ENCODE data around the gene BFAR.

The BFAR gene

GRCh38 chr16:14616280-14616679, 16.5 kb upstream of the BFAR start:
- DNase-seq, result no peak
- Histone ChIP-seq H3K27ac (no peak overlapping the region), H3K27me3 (replicated peaks) (no peaks in the 10 kb centered on the region), H3K4me3 (ENCODE audit: low read depth, low read length) (no peak overlapping the region), H3K36me3 (replicated peaks) (peaks cover 23% of the 10 kb centered on the region)
- in situ Hi-C loops (cut with HindIII; ENCODE audit: low pct_ligation_motif_present, low sequenced_read_pairs), result no loop called here
- TF ChIP-seq, protein P1, sequence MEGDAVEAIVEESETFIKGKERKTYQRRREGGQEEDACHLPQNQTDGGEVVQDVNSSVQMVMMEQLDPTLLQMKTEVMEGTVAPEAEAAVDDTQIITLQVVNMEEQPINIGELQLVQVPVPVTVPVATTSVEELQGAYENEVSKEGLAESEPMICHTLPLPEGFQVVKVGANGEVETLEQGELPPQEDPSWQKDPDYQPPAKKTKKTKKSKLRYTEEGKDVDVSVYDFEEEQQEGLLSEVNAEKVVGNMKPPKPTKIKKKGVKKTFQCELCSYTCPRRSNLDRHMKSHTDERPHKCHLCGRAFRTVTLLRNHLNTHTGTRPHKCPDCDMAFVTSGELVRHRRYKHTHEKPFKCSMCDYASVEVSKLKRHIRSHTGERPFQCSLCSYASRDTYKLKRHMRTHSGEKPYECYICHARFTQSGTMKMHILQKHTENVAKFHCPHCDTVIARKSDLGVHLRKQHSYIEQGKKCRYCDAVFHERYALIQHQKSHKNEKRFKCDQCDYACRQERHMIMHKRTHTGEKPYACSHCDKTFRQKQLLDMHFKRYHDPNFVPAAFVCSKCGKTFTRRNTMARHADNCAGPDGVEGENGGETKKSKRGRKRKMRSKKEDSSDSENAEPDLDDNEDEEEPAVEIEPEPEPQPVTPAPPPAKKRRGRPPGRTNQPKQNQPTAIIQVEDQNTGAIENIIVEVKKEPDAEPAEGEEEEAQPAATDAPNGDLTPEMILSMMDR (IDR thresholded peaks at IDR 0.05; ENCODE audit: low read depth, low read length, missing control alignments), result no peak

DNA sequence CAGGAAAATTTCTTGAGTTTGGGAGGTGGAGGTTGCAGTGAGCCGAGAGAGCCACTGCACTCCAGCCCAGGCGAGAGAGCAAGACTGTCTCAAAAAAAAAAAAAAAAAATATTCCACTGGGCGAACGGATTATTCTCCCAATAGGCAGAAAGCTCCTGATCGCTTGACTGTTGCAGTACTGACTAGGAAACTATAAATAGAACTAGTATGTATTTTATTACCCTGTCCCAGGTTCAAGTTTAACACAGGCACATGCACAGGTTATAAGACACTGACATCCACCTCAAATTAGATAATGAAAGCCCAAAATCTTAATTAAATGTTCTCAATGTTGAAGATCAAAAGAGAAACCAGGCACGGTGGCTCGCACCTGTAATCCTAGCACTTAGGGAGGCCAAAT, 14.2 kb upstream of the BFAR start:
- TF ChIP-seq, protein P1 (IDR thresholded peaks at IDR 0.05; ENCODE audit: low read depth, low read length, missing control alignments), result no peak
- H3K27ac ChIP-seq, result no peak overlapping the region
- H3K27me3 ChIP-seq (replicated peaks), result no peaks in the 10 kb centered on the region
- no peak for DNase-seq
- H3K36me3 ChIP-seq (replicated peaks), result peaks cover 15% of the 10 kb centered on the region
- in situ Hi-C loops (cut with HindIII; ENCODE audit: low pct_ligation_motif_present, low sequenced_read_pairs), result no loop called here
- H3K4me3 ChIP-seq (ENCODE audit: low read depth, low read length), result no peak overlapping the region

DNA sequence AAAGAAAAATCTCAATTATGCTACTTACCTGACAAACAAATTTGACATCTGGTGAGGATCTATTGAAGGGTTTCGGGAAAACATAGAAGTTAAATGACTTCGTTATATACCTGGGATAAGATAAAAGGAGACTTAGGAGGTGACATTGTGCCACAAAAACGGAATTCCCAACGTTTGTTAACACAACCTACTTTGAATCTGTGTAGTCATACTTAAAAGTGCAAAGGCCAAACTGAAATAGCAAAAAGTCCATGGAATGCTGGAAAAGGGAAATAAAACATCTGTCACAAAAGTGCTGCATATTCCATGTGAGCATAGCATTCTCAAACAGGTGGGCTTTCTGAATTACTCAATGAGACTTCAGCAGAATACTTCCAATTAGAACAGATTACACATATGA, 5.7 kb upstream of the BFAR start:
- Histone ChIP-seq H3K4me3 (ENCODE audit: low read depth, low read length) (no peak overlapping the region), H3K36me3 (replicated peaks) (peaks cover 9% of the 10 kb centered on the region), H3K27me3 (replicated peaks) (no peaks in the 10 kb centered on the region), H3K27ac (no peak overlapping the region)
- TF ChIP-seq, protein P1 (IDR thresholded peaks at IDR 0.05; ENCODE audit: low read depth, low read length, missing control alignments), result no peak
- DNase-seq, result no peak
- in situ Hi-C loops (cut with HindIII; ENCODE audit: low pct_ligation_motif_present, low sequenced_read_pairs), result no loop called here

DNA sequence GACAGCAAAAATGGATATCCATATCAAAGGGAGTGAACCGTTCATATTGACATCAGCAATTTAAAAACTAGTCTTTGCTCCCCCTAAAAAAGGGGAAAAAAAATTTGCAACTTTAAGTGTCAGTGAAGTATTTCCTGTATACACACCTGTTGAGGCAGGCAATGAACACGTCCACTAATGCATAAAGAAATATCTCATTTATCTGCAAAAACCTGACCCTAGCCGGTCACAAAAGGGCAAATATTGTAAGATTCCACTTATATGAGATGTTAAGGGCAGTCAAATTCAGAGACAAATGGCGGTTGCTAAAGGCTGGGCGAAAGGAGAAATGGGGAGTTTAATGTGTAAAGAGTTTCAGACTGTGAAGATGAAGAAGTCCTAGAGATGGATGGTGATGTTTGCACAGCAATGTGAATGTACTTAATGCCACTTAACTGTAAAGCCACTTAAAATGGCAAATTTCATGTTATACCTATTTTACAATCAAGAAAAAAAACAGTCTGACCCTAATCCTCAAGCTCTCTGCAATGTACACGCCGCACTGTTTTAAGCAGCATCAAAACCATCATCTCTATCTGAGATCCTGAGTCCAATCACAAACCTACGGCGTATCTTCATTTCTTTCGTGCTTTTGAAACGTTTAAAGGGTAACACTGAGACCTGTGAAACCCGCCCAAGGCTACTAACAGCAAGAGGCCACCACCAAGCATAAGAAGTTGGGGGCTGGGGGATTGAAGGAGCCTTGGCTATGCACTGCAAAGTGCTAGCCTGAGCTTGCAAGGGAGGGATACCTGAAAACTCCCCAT, 3.7 kb upstream of the BFAR start:
- TF ChIP-seq, protein P1 (IDR thresholded peaks at IDR 0.05; ENCODE audit: low read depth, low read length, missing control alignments), result no peak
- in situ Hi-C loops (cut with HindIII; ENCODE audit: low pct_ligation_motif_present, low sequenced_read_pairs), result no loop called here
- no peak for DNase-seq

GRCh38 chr16:14629612-14629918, 3.2 kb upstream of the BFAR start:
- in situ Hi-C loops (cut with HindIII; ENCODE audit: low pct_ligation_motif_present, low sequenced_read_pairs), result no loop called here
- peak overlapping the region; percentile 95 for H3K4me3 ChIP-seq (ENCODE audit: low read depth, low read length)
- TF ChIP-seq, protein P1 (IDR thresholded peaks at IDR 0.05; ENCODE audit: low read depth, low read length, missing control alignments), result no peak
- no peak for DNase-seq
- H3K36me3 ChIP-seq (replicated peaks), result peaks cover 9% of the 10 kb centered on the region
- no peaks in the 10 kb centered on the region for H3K27me3 ChIP-seq (replicated peaks)
- H3K27ac ChIP-seq, result peak overlapping the region; percentile 81

More for the DNA sequence above, 3.7 kb upstream of the BFAR start:
- Histone ChIP-seq H3K27me3 (replicated peaks) (no peaks in the 10 kb centered on the region), H3K27ac (peak overlapping the region; percentile 81), H3K36me3 (replicated peaks) (peaks cover 9% of the 10 kb centered on the region), H3K4me3 (ENCODE audit: low read depth, low read length) (peak overlapping the region; percentile 95)
